ENCODE measurements around the gene ZNF800.

ZNF800 gene

GRCh38 chr7:127392566-127393367 is at the start of gene ZNF800 (continued):
- TF ChIP-seq ZNF571 (tag by site-specific recombination; IDR thresholded peaks at IDR 0.05) (no peak), ZNF639 (tag by site-specific recombination; IDR thresholded peaks at IDR 0.05) (no peak; the same call in 1 of the 2 replicates), ZNF416 (tag by site-specific recombination; IDR thresholded peaks at IDR 0.05) (no peak), ZBTB20 (tag by site-specific recombination; IDR thresholded peaks at IDR 0.05) (peak; percentile 69), ZBTB7A (tag by site-specific recombination; IDR thresholded peaks at IDR 0.05; ENCODE audit: low read depth) (no peak), OVOL3 (tag by site-specific recombination; IDR thresholded peaks at IDR 0.05) (no peak), ZNF48 (tag by site-specific recombination; IDR thresholded peaks at IDR 0.05) (no peak), FEZF1 (tag by site-specific recombination; IDR thresholded peaks at IDR 0.05) (peak; percentile 58; the same call in 1 of the 2 replicates), ZBTB11 (tag by site-specific recombination; conservative IDR thresholded peaks at IDR 0.05; ENCODE audit: low read depth) (peak; percentile 94), ZNF391 (tag by site-specific recombination; IDR thresholded peaks at IDR 0.05; ENCODE audit: borderline replicate concordance, low read depth) (no peak), ZNF114 (tag by site-specific recombination; IDR thresholded peaks at IDR 0.05) (no peak), PRDM1 (tag by site-specific recombination; IDR thresholded peaks at IDR 0.05) (peak; percentile 78), SCRT2 (tag by site-specific recombination; IDR thresholded peaks at IDR 0.05) (peak; percentile 99), ZNF121 (tag by site-specific recombination; IDR thresholded peaks at IDR 0.05) (no peak), ZSCAN16 (tag by site-specific recombination; IDR thresholded peaks at IDR 0.05) (no peak), ZNF202 (tag by site-specific recombination; IDR thresholded peaks at IDR 0.05; ENCODE audit: borderline replicate concordance) (no peak), HOXC10 (CRISPR knock-in tag; IDR thresholded peaks at IDR 0.05) (0 out of 2 replicates have a peak, but pooled peaks have one; percentile 41), ZNF777 (tag by site-specific recombination; IDR thresholded peaks at IDR 0.05; ENCODE audit: borderline replicate concordance) (no peak), ZNF155 (tag by site-specific recombination; IDR thresholded peaks at IDR 0.05) (no peak), GLIS2 (tag by site-specific recombination; IDR thresholded peaks at IDR 0.05) (no peak), ZNF404 (tag by site-specific recombination; IDR thresholded peaks at IDR 0.05) (no peak), ZNF548 (tag by site-specific recombination; IDR thresholded peaks at IDR 0.05) (no peak), GLI4 (tag by site-specific recombination; IDR thresholded peaks at IDR 0.05) (no peak), ZNF184 (tag by site-specific recombination; IDR thresholded peaks at IDR 0.05) (no peak), ZNF600 (tag by site-specific recombination; IDR thresholded peaks at IDR 0.05) (no peak), ZNF423 (tag by site-specific recombination; IDR thresholded peaks at IDR 0.05) (no peak), ZNF660 (tag by site-specific recombination; IDR thresholded peaks at IDR 0.05) (peak; percentile 26; the same call in 1 of the 2 replicates), WT1 (tag by site-specific recombination; IDR thresholded peaks at IDR 0.05) (no peak), ZNF558 (tag by site-specific recombination; IDR thresholded peaks at IDR 0.05) (0 out of 2 replicates have a peak, but pooled peaks have one; percentile 14), ZNF645 (tag by site-specific recombination; IDR thresholded peaks at IDR 0.05) (no peak; the same call in 1 of the 2 replicates), ZNF664 (tag by site-specific recombination; IDR thresholded peaks at IDR 0.05) (no peak), ZNF621 (tag by site-specific recombination; IDR thresholded peaks at IDR 0.05) (no peak), YY1 (tag by site-specific recombination; IDR thresholded peaks at IDR 0.05) (no peak)
- TF ChIP-seq, protein P1, sequence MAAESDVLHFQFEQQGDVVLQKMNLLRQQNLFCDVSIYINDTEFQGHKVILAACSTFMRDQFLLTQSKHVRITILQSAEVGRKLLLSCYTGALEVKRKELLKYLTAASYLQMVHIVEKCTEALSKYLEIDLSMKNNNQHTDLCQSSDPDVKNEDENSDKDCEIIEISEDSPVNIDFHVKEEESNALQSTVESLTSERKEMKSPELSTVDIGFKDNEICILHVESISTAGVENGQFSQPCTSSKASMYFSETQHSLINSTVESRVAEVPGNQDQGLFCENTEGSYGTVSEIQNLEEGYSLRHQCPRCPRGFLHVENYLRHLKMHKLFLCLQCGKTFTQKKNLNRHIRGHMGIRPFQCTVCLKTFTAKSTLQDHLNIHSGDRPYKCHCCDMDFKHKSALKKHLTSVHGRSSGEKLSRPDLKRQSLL (tag by site-specific recombination; IDR thresholded peaks at IDR 0.05), result no peak; the same call in 1 of the 2 replicates
- TF ChIP-seq, protein P2, sequence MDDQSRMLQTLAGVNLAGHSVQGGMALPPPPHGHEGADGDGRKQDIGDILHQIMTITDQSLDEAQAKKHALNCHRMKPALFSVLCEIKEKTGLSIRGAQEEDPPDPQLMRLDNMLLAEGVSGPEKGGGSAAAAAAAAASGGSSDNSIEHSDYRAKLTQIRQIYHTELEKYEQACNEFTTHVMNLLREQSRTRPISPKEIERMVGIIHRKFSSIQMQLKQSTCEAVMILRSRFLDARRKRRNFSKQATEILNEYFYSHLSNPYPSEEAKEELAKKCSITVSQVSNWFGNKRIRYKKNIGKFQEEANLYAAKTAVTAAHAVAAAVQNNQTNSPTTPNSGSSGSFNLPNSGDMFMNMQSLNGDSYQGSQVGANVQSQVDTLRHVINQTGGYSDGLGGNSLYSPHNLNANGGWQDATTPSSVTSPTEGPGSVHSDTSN (CRISPR knock-in tag; IDR thresholded peaks at IDR 0.05), result no peak

Measured in HEK293 (cell line).